Activated naive CD4-positive, alpha-beta T cell treated with anti-CD3 and anti-CD28 coated beads, Interleukin-2, amount 50 U/mL, for 16 hours (primary cell): ENCODE results near the gene ELOVL7.
"Not testable (repeated sequence)": the region's sequence is repeated elsewhere in the genome, so short reads cannot be mapped to it uniquely, and the experiment has no call there.

Experiments used
- DNase-seq: peaks from one replicate; pipeline ENCODE4 v3.0.0-alpha.2; 2020

ELOVL7 gene

GRCh38 chr5:60843936-60844905 is at the start of gene ELOVL7:
TSS of gene ELOVL7 (minus strand) at chr5:60844269. CDS start at chr5:60787397, 56,872 bp downstream.
- peak; percentile 31 for DNase-seq

- no peak for DNase-seq
These were observed 49.5 kb upstream of the ELOVL7 start for GRCh38 chr5:60893521-60893920.

GRCh38 chr5:60891667-60892066 is 47.6 kb upstream of the ELOVL7 start:
- no peak for DNase-seq

GRCh38 chr5:60888359-60889061 is 44.4 kb upstream of the ELOVL7 start:
- no peak for DNase-seq

GRCh38 chr5:60887746-60888145 is 43.7 kb upstream of the ELOVL7 start:
- no peak for DNase-seq

- DNase-seq = no peak
These were observed 43.0 kb upstream of the ELOVL7 start for GRCh38 chr5:60887096-60887495.

GRCh38 chr5:60886158-60886557 is 42.1 kb upstream of the ELOVL7 start:
- DNase-seq = no peak

GRCh38 chr5:60883229-60883628 is 39.2 kb upstream of the ELOVL7 start:
- no peak for DNase-seq

- no peak for DNase-seq
These were observed 28.8 kb upstream of the ELOVL7 start for GRCh38 chr5:60872892-60873291.

- no peak for DNase-seq
These were observed 26.8 kb upstream of the ELOVL7 start for GRCh38 chr5:60870857-60871256.

GRCh38 chr5:60860572-60860971 is 16.5 kb upstream of the ELOVL7 start:
- not testable (repeated sequence) for DNase-seq

- DNase-seq = no peak
These were observed 12.0 kb upstream of the ELOVL7 start for GRCh38 chr5:60856066-60856465.

GRCh38 chr5:60852940-60853339 is 8.9 kb upstream of the ELOVL7 start:
- DNase-seq = no peak

- no peak for DNase-seq
These were observed 8.2 kb upstream of the ELOVL7 start for GRCh38 chr5:60852317-60852716.

- DNase-seq = no peak
These were observed 7.6 kb upstream of the ELOVL7 start for GRCh38 chr5:60851626-60852025.

- DNase-seq = no peak
These were observed 2.2 kb upstream of the ELOVL7 start for GRCh38 chr5:60846298-60846697.

GRCh38 chr5:60843386-60843935 is 608 bp downstream of the ELOVL7 start:
- no peak for DNase-seq

GRCh38 chr5:60842871-60843385 is 1.1 kb downstream of the ELOVL7 start:
- no peak for DNase-seq

- DNase-seq = no peak
These were observed 2.7 kb downstream of the ELOVL7 start for GRCh38 chr5:60841361-60841760.

- DNase-seq = no peak
These were observed 7.9 kb downstream of the ELOVL7 start for GRCh38 chr5:60836131-60836530.

GRCh38 chr5:60835554-60835953 is 8.5 kb downstream of the ELOVL7 start:
- DNase-seq = no peak

GRCh38 chr5:60833520-60833919 is 10.5 kb downstream of the ELOVL7 start:
- DNase-seq = no peak

- no peak for DNase-seq
These were observed 13.4 kb downstream of the ELOVL7 start for GRCh38 chr5:60830581-60831127.
